Thoracic aorta (tissue), 2 donors: ENCODE results near the gene TEKT3. TPM values are rescaled to one million over a fixed set of nuclear protein-coding genes. Genes with fewer than 3 reads are reported as not detected.

Experiments used
- ATAC-seq: fragments of 150-250 bp; one replicate; pipeline ENCODE4 v1.8.0; 2017; ENCODE audit warnings: low read depth; ENCODE audit not compliant: insufficient number of reproducible peaks, low FRiP score
- DNase-seq: peaks from one replicate; pipeline ENCODE4 v3.0.0-alpha.2; 2020; ENCODE audit warnings: low spot score
- H3K27ac ChIP-seq, 2 donors: fragments of 200-600 bp; sonication (generic); 1 replicate in 1 of 2; 2 replicates in 1 of 2; pipeline ENCODE4 v1.5.1; 2016; ENCODE audit warnings: mild to moderate bottlenecking in 2 of 2, moderate library complexity in 2 of 2
- H3K27me3 ChIP-seq: fragments of 200-600 bp; sonication (generic); replicated peaks from 2 replicates; pipeline ENCODE4 v1.6.0; 2016; ENCODE audit warnings: mild to moderate bottlenecking; ENCODE audit not compliant: insufficient read depth
- H3K36me3 ChIP-seq: fragments of 200-600 bp; sonication (generic); one replicate; pipeline ENCODE4 v1.5.1; 2016
- H3K4me1 ChIP-seq, 2 donors: fragments of 200-600 bp; sonication (generic); 1 replicate in 1 of 2; 2 replicates in 1 of 2; pipeline versions ENCODE4 v1.5.1 to v1.6.0; 2016; ENCODE audit warnings: low read depth in 2 of 2, mild to moderate bottlenecking in 1 of 2; ENCODE audit not compliant: control insufficient read depth in 1 of 2
- H3K4me3 ChIP-seq: fragments of 200-600 bp; sonication (generic); 2 replicates; pipeline ENCODE4 v1.5.1; 2016; ENCODE audit warnings: mild to moderate bottlenecking
- H3K9me3 ChIP-seq: fragments of 200-600 bp; sonication (generic); 2 replicates; pipeline ENCODE4 v1.5.1; 2016
- CTCF ChIP-seq: fragments of 200-600 bp; sonication (generic); IDR thresholded peaks from one replicate; pipeline ENCODE4 v1.5.1; 2019; ENCODE audit warnings: antibody characterized with exemption
- total RNA-seq, 2 donors: library from RNA; depleted of rRNA; stranded (reverse); fragments of >200 nt; gene quantifications; one replicate each; pipeline versions ENCODE4 v1.1.0 to v1.2.3, GENCODE V29; 2016

TEKT3 gene
- total RNA-seq, 2 donors from 2014 or later = not detected

- TF ChIP-seq CTCF = no peak
- peaks cover 9% of the 10 kb centered on the region for H3K36me3 ChIP-seq
- H3K27me3 ChIP-seq = no peaks in the 10 kb centered on the region
- H3K9me3 ChIP-seq = no peaks in the 10 kb centered on the region
- ATAC-seq (peak; percentile 64), DNase-seq (peak; percentile 81)
- peak overlapping the region; percentile 95 to 98 for H3K27ac ChIP-seq
- peaks cover 13 to 41% of the 10 kb centered on the region in 2 donors for H3K4me1 ChIP-seq
- peak overlapping the region; percentile 96 for H3K4me3 ChIP-seq
Observed at GRCh38 chr17:15263206-15263579, 78.2 kb downstream of the TEKT3 start.

GRCh38 chr17:15262291-15263205 lies 78.8 kb downstream of the TEKT3 start:
- ATAC-seq = peak; percentile 75
- H3K27me3 ChIP-seq = no peaks in the 10 kb centered on the region
- DNase-seq = peak; percentile 68
- no peaks in the 10 kb centered on the region for H3K9me3 ChIP-seq
- peaks cover 16 to 48% of the 10 kb centered on the region in 2 donors for H3K4me1 ChIP-seq
- peaks cover 15% of the 10 kb centered on the region for H3K36me3 ChIP-seq
- H3K4me3 ChIP-seq = peak overlapping the region; percentile 96
- peak overlapping the region; percentile 95 to 98 for H3K27ac ChIP-seq
- no peak for TF ChIP-seq CTCF

- TF ChIP-seq CTCF = no peak
- DNase-seq (no peak), ATAC-seq (no peak)
- H3K27ac ChIP-seq = peak overlapping the region; percentile 95 to 98
- H3K4me3 ChIP-seq = peak overlapping the region; percentile 96
- H3K4me1 ChIP-seq = peaks cover 23 to 55% of the 10 kb centered on the region in 2 donors
- no peaks in the 10 kb centered on the region for H3K27me3 ChIP-seq
- H3K36me3 ChIP-seq = peaks cover 15% of the 10 kb centered on the region
- H3K9me3 ChIP-seq = no peaks in the 10 kb centered on the region
Observed at GRCh38 chr17:15261802-15262290, 79.6 kb downstream of the TEKT3 start.

GRCh38 chr17:15261258-15261801 lies 80.1 kb downstream of the TEKT3 start:
- DNase-seq (no peak), ATAC-seq (no peak)
- no peak for TF ChIP-seq CTCF
- H3K27ac ChIP-seq = peak overlapping the region; percentile 95 to 98
- peak overlapping the region; percentile 96 for H3K4me3 ChIP-seq
- peaks cover 15% of the 10 kb centered on the region for H3K36me3 ChIP-seq
- H3K9me3 ChIP-seq = no peaks in the 10 kb centered on the region
- H3K27me3 ChIP-seq = no peaks in the 10 kb centered on the region
- H3K4me1 ChIP-seq = peaks cover 26 to 60% of the 10 kb centered on the region in 2 donors
